Muscle layer of colon (tissue), 2 donors: ENCODE results near the gene MADCAM1.
"Not testable (repeated sequence)": the region's sequence is repeated elsewhere in the genome, so short reads cannot be mapped to it uniquely, and the experiment has no call there.

Experiments
- H3K27ac ChIP-seq: one replicate; pipeline ENCODE4 v1.7.0; 2013; ENCODE audit warnings: low read depth, mild to moderate bottlenecking, low read length, moderate library complexity
- H3K27me3 ChIP-seq, 2 donors: one replicate each; pipeline ENCODE4 v1.7.0; 2013; ENCODE audit warnings: low read length in 2 of 2, mild to moderate bottlenecking in 2 of 2; ENCODE audit not compliant: insufficient read depth in 2 of 2, control insufficient read depth in 1 of 2
- H3K36me3 ChIP-seq: one replicate; pipeline ENCODE4 v1.7.0; 2013; ENCODE audit warnings: mild to moderate bottlenecking, low read length; ENCODE audit not compliant: insufficient read depth
- H3K4me1 ChIP-seq: one replicate; pipeline ENCODE4 v1.7.0; 2013; ENCODE audit warnings: mild to moderate bottlenecking, low read length; ENCODE audit not compliant: insufficient read depth
- H3K4me3 ChIP-seq, 2 donors: one replicate each; pipeline ENCODE4 v1.7.0; 2013; ENCODE audit warnings: low read length in 2 of 2, low read depth in 1 of 2, mild to moderate bottlenecking in 1 of 2, moderate library complexity in 1 of 2
- H3K9ac ChIP-seq: one replicate; pipeline ENCODE4 v1.7.0; 2013; ENCODE audit warnings: low read length
- H3K9me3 ChIP-seq: one replicate; pipeline ENCODE4 v1.7.0; 2013; ENCODE audit warnings: mild to moderate bottlenecking, low read length
- donor health status: abdominal sarcoma.
- donor health status: Adenocarcinoma of cecum.

Gene MADCAM1

GRCh38 chr19:469833-470232 lies 26.5 kb upstream of the MADCAM1 start:
- Histone ChIP-seq H3K36me3 (no peaks in the 10 kb centered on the region), H3K4me3 (no peak overlapping the region), H3K27me3 (no peaks in the 10 kb centered on the region), H3K27ac (no peak overlapping the region), H3K4me1 (no peaks in the 10 kb centered on the region), H3K9ac (no peak overlapping the region), H3K9me3 (no peaks in the 10 kb centered on the region)

GRCh38 chr19:470701-471100 lies 25.6 kb upstream of the MADCAM1 start:
- no peak overlapping the region for H3K4me3 ChIP-seq
- no peaks in the 10 kb centered on the region for H3K9me3 ChIP-seq
- no peaks in the 10 kb centered on the region for H3K4me1 ChIP-seq
- no peaks in the 10 kb centered on the region for H3K27me3 ChIP-seq
- H3K36me3 ChIP-seq = no peaks in the 10 kb centered on the region
- no peak overlapping the region for H3K9ac ChIP-seq
- H3K27ac ChIP-seq = no peak overlapping the region

GRCh38 chr19:472005-472858 lies 24.1 kb upstream of the MADCAM1 start:
- H3K9ac ChIP-seq = no peak overlapping the region
- H3K4me1 ChIP-seq = no peaks in the 10 kb centered on the region
- H3K9me3 ChIP-seq = no peaks in the 10 kb centered on the region
- no peak overlapping the region for H3K27ac ChIP-seq
- no peaks in the 10 kb centered on the region for H3K27me3 ChIP-seq
- H3K36me3 ChIP-seq = no peaks in the 10 kb centered on the region
- no peak overlapping the region for H3K4me3 ChIP-seq

GRCh38 chr19:474126-475078 lies 21.9 kb upstream of the MADCAM1 start:
- no peaks in the 10 kb centered on the region for H3K9me3 ChIP-seq
- H3K9ac ChIP-seq = no peak overlapping the region
- H3K4me3 ChIP-seq = no peak overlapping the region
- no peak overlapping the region for H3K27ac ChIP-seq
- no peaks in the 10 kb centered on the region for H3K4me1 ChIP-seq
- no peaks in the 10 kb centered on the region for H3K27me3 ChIP-seq
- no peaks in the 10 kb centered on the region for H3K36me3 ChIP-seq

GRCh38 chr19:475360-475759 lies 20.9 kb upstream of the MADCAM1 start:
- no peaks in the 10 kb centered on the region for H3K4me1 ChIP-seq
- H3K36me3 ChIP-seq = no peaks in the 10 kb centered on the region
- no peak overlapping the region for H3K4me3 ChIP-seq
- H3K9me3 ChIP-seq = no peaks in the 10 kb centered on the region
- no peaks in the 10 kb centered on the region for H3K27me3 ChIP-seq
- H3K27ac ChIP-seq = no peak overlapping the region
- no peak overlapping the region for H3K9ac ChIP-seq

GRCh38 chr19:478236-478903 lies 17.9 kb upstream of the MADCAM1 start:
- no peaks in the 10 kb centered on the region for H3K4me1 ChIP-seq
- no peak overlapping the region for H3K9ac ChIP-seq
- no peaks in the 10 kb centered on the region for H3K36me3 ChIP-seq
- no peak overlapping the region for H3K27ac ChIP-seq
- no peaks in the 10 kb centered on the region for H3K9me3 ChIP-seq
- no peak overlapping the region for H3K4me3 ChIP-seq
- H3K27me3 ChIP-seq = no peaks in the 10 kb centered on the region

- Histone ChIP-seq H3K9ac (no peak overlapping the region), H3K27ac (no peak overlapping the region)
Observed at GRCh38 chr19:478976-479375, 17.3 kb upstream of the MADCAM1 start.

GRCh38 chr19:480016-480855 lies 16.1 kb upstream of the MADCAM1 start:
- no peak overlapping the region for H3K27ac ChIP-seq
- H3K27me3 ChIP-seq = peaks cover 0 to 10% of the 10 kb centered on the region in 2 donors
- H3K9ac ChIP-seq = no peak overlapping the region
- H3K9me3 ChIP-seq = no peaks in the 10 kb centered on the region
- no peaks in the 10 kb centered on the region for H3K36me3 ChIP-seq
- H3K4me3 ChIP-seq = peak overlapping the region in 1 of 2 donors; percentile 32
- no peaks in the 10 kb centered on the region for H3K4me1 ChIP-seq

More at GRCh38 chr19:478976-479375, 17.3 kb upstream of the MADCAM1 start:
- Histone ChIP-seq H3K27me3 (no peaks in the 10 kb centered on the region), H3K9me3 (no peaks in the 10 kb centered on the region), H3K4me3 (no peak overlapping the region), H3K36me3 (no peaks in the 10 kb centered on the region), H3K4me1 (no peaks in the 10 kb centered on the region)

GRCh38 chr19:481100-481499 lies 15.2 kb upstream of the MADCAM1 start:
- not testable (repeated sequence) for H3K9me3 ChIP-seq, H3K4me1 ChIP-seq, H3K9ac ChIP-seq, H3K36me3 ChIP-seq, H3K27ac ChIP-seq, H3K4me3 ChIP-seq
- H3K27me3 ChIP-seq = peaks cover 0 to 19% of the 10 kb centered on the region in 2 donors

GRCh38 chr19:482186-483041 lies 13.9 kb upstream of the MADCAM1 start:
- Histone ChIP-seq H3K9ac (no peak overlapping the region), H3K27ac (no peak overlapping the region), H3K4me1 (no peaks in the 10 kb centered on the region), H3K27me3 (peaks cover 0 to 19% of the 10 kb centered on the region in 2 donors), H3K4me3 (no peak overlapping the region), H3K9me3 (no peaks in the 10 kb centered on the region), H3K36me3 (no peaks in the 10 kb centered on the region)
